NCI-H524 treated with DMSO at 0.1 percent for 48 hours (cell line): Measurements from ENCODE around the gene DYRK4.

Experiments used
- DNase-seq: peaks from one replicate; lab custom pipeline; 2025; lab: John Stamatoyannopoulos, UW

Gene DYRK4

DNA sequence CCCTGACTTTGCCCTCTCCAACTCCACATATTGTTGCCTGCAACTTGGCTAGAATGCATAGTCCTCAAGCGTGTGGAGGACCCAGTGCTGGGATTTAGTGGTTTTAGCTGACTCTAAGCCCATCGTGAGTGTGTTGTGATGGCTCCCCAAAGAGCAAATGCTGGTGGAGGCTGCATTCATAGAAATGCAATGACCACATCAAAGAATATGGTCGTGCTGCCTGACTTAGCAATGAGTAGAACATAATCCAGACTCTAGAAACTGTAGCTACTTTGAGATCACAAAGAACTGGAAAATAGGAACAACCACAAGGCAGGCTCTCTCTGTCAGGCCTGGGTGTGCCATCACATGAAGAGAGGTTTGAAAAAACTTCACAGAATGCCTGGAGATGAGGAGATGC lies 1.3 kb downstream of the DYRK4 start:
- no peak for DNase-seq

DNA sequence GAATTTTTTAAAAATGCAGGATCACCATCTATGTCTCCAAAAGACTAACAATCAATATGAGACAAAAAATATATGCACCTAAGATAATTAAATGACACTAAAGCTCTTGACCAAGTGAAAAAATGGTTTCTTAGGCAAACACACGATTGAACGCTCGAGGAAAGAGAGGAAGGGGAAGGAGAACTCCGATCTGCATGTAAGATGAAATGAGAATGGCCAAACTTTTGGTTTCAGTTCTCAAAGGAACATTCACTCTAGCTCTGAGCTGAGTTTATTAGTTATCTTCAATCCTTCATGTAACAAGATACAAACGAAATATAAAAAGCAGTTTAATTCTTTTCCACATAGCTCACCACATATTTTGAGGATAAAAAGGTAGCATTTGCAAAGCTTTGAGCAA lies 2.8 kb downstream of the DYRK4 start:
- DNase-seq = no peak

DNA sequence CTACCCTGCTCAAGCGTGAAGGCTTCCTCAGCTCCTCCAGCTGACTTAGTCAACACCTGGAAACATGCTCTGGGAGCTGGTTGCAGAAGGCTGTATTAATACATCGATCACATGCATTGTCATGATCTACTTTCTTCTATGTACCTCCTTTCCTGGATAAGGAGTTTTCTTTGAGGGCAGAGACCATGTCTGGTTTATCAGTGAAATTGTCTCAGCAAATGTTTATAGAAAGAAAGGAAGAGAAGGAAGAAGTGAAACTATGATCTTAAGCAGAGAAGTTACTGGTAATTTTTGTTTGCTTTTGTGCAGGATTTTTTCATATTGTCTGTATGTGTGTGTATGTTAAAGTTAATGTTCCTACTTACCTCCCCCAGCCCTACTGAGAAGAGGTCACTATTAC lies 4.5 kb downstream of the DYRK4 start:
- DNase-seq = no peak

DNA sequence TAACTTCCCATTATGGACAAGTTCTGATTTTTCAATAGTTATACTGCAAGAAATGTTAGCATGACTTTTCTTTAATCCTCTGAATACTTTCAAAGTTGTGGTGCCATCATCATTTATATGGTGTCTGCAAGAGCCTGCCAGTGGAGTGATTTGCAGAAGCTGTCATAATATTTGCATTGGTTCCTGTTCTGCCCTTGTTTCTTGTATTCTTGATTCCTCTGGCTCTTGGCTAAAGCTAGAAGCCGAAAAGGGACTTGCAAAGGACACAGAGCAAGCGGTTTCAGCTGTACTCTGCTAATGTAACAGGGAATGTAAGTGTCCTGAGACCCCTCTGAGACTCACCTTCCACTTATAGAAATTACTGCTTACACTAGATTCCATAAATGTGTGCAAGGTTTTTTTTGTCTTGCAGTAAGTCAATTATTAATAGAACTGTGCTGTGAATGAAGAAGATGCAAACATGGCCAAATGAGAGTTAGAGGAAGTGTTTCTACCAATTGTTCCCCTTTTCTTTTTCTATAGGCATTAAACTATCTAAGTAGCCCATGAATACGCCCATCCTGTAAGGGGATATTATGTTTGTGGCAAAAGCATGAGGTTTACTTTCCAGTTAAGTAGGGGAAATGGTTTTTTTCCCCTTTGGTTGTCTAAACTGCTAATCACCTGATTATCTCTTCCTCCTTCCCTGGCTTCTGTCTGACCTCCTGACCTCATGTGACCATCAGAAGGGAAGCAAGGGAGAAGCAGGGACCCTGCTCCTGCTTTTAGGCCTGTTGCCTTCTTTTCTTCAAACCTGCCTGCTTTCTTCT lies 5.3 kb downstream of the DYRK4 start:
- no peak for DNase-seq

DNA sequence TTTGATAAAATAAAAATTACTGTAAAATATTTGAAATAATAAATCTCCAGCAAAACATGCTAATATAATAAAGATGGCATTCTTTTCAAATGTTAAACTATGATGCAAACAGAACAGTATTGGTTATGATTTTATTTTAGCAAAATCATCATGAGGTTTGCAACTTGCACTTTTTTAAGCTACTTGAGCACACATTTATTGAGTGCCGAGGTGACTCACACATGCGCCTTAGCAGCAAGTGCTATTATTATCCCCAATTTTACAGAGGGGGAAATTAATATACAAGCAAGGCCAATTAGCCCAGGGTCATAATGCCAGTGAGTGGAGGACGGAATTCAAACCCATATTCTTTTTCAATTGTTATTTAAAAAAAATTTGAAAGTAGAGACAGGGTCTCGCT lies 7.3 kb downstream of the DYRK4 start:
- no peak for DNase-seq

DNA sequence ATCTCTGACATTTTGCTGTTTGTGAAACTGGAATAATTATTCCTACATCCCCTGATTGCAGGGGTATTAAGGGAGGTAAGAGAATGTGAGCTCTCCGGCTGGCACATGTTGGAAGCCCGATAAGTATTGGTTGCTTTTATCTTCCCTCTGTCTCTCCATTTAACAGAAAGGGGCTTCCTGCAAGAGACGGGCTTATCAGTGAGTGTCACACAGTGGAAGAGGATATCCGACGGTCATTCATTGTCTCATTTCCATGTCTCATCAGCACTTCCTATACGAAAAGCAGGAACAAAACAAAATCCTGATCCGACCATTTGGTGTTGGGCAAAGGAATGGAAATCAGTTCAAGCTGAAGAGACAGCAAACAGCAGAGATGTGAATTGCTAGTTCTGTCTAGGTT lies 10.7 kb downstream of the DYRK4 start:
- DNase-seq = no peak

DNA sequence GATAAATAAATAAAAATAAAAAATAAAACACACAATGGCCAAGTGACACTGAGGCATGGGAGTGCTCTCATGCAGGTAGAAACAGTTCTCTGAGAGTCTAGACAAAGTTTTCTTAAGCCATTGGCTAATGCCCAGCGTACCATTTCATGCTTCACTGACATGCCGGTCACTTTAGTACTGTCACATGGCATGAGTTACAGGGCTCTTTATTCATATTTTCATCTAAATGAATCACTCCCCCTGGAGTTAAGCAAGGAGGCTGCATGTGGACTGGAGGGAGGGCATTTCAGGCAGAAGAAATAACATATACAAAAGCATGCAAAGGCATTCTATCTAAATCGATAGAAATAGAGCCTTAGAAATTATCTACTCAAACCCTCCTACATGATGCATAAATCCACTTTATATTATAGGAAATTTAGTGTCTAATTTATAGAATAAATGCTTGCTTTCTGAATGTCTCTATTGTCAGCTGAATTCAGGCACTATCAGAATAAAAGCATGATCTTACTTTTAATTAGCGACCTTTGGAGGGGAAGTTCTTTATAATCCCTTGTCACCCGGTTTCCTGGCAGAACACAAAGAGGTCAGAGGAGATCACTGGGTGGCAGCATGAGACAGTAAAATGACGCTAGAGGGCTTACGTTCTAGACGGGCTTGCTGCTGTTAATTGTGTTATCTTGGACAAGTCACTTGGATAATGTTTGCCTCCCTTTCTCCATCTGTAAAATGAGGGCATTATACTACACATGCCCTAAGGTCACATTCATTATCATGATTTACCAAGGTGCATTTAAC lies 17.5 kb downstream of the DYRK4 start:
- DNase-seq = no peak

DNA sequence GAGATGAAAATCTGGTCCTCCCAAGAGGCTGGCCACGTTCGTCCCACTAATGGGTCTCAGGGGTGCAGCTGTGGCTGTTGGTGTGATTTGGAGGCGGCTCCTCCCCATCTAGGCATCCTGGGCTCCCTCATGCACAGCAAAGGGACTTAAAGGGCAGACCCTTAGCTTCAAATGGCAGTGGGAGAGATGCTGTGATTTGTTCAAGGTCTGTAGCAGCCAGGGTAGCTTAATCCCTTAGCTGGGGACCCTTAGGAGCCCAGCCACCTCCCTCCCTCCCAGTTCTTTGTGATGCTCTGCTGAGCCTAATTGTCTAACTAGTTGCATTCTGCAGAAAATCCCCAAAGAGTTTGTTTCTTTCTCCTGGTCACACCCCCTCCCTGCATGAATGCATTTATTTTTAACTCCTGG lies 18.3 kb downstream of the DYRK4 start:
- no peak for DNase-seq

DNA sequence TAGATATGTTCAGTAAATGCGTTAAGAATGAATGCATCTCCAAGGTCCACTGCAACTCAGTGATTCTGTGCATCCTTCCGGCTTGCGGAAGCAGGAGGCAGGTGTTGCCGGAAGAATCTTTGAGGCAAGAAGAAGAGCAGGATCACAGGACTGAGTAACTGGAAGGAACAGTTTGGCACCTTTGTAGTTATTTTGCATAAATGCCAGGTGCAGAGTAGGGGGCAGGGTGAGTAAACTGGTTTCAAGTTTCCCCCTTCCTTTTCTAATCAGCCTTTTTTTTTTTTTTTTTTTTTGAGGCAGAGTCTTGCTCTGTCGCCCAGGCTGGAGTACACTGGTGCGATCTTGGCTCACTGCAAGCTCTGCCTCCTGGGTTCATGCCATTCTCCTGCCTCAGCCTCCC lies 22.3 kb downstream of the DYRK4 start:
- DNase-seq = no peak

DNA sequence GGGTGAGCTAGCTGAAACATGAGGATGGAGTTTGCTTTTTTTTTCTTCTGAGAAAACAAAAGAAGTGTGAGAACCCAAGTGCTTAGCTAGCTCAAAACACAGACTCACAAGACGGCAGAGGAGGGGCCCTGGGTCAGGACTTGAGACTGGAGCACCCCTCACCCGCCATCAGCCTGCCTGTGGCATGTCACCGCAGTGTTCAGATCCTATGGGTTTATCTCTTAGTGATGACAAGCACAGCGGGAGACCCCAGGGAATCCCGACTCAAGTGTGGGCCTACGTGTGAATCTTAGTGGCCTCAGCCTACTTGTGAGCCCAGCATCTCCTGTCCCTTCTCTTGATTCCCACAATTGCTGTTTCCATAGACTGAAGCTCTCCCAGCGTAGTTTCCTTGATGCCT lies 22.9 kb downstream of the DYRK4 start:
- DNase-seq = no peak

DNA sequence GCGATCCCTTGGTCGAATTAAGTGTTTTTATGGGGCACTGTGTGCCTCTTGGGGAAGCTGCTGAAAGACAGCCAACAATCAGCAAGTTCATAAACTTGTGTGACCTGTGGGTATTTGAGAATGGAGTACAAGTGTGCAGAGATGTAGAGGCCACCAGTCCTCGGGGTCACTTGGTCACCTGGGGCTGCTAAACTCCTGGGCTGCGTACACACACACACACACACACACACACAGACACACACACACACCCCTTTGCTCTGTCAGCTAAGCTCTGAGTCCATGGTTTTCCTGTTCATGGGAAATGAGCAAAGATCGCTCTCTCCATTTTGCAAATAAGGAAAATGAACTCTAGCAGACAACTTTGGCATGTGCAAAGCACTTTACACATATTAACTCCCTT lies 24.5 kb downstream of the DYRK4 start:
- DNase-seq = no peak

DNA sequence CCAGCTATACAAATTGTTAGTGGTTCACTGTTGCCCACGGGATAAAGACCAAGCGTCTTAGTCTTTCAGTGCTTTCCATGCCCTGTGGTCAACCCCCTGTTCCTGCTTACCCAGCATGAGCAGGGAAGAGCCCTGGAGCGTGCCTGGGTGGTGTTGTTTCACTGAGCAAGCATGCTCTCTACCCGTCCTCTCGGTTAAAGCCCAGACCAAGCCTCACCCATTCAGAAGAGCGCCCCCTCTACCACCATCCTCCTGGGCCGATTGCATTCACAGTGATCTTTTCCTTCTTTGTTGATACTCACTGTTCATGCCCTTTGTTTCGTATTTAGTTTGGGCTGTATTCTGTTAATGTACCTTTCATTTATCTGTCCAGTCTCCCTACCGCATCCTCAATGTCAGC lies 25.1 kb downstream of the DYRK4 start:
- DNase-seq = no peak

DNA sequence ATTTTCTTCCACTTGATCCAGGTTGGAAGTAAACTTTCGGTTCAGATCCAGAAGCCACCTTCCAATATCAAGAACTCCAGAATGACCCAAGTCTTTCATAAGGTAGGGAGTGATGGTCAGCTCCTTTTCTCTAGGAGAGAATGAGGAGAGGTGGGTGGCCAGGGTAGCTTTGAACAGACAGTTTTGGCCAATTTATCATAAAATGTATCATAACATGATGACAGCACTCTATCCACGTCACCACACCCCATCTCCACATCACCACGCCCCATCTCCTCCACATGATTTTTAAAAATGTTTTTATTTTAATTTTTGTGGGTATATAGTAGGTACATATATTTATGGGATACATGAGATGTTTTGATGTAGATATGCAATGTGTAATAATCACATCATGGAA lies 26.9 kb downstream of the DYRK4 start:
- no peak for DNase-seq

DNA sequence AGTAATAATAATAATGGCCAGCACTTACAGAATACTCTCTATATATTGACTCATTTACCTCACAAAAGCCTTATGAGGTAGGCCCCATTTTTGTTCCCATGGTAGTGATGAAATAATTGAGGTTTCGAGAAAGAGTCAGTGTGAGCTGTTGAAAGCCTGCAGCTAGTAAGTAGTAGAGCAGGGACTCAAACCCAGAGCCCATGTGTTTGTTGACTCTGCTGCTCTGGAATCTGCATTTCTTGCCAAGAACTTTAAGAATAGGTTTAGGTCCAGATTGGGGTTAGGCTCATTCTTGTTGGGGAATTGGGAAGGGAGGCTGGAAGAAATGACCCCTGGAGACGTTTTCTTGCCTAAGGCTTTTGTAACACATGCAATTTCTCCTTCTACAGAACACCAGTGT lies 27.9 kb downstream of the DYRK4 start:
- no peak for DNase-seq

DNA sequence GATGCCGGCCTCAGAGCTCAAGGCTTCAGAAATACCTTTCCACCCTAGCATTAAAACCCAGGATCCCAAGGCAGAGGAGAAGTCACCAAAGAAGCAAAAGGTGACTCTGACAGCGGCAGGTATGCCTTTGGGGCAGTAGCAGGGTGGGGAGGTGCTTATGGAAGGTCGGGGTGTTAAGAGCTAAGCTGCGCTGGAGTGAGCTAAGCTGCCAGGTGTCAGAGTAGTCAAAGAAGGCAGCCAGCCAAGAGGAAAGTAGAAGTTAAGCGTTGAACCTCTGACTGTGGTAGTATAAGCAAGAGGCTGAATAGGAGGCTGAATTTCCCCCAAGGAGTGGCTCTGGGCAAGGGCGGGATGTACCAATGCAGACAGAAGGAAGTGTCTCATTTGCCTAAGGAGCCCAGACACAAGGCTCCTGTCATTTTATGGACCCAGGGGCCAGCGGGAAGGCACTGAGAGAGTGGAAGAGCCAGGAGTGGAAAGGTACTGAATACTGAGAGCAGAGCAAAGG lies 29.2 kb downstream of the DYRK4 start:
- DNase-seq = no peak

DNA sequence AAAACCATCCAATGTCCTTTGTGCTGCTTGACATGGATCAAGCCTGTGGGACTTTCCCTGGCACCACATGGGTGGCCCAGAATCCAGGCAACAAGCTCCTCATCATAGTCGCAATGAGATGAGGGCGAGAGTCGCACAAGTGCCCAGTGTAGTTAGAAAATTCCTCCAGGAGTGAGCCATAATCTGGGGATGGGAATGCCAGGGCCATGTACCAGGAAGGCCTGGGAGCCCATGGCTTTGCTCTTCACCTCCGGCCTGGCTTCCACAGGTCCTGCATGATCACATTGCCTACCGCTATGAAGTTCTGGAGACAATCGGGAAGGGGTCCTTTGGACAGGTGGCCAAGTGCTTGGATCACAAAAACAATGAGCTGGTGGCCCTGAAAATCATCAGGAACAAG lies 33.9 kb downstream of the DYRK4 start:
- DNase-seq = no peak

DNA sequence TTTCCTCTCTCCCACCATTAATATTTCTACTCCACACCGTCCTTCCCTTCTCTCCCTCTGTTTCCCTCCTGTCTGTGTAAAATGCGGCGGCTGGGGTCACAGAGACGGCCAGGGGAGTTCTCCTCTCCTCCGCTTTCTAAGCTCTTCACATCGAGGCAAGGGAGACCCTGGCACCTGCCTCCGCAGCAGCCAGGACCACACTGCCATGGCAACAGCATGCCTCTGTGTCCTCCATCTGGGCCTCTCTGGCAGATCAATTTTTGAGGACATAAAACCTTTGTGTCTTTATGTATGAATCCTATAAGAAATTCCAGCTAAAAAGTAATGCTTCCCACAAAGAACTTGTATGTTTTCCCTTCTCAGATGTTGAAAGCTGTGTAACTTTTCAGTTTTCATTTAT lies 41.4 kb downstream of the DYRK4 start:
- no peak for DNase-seq

DNA sequence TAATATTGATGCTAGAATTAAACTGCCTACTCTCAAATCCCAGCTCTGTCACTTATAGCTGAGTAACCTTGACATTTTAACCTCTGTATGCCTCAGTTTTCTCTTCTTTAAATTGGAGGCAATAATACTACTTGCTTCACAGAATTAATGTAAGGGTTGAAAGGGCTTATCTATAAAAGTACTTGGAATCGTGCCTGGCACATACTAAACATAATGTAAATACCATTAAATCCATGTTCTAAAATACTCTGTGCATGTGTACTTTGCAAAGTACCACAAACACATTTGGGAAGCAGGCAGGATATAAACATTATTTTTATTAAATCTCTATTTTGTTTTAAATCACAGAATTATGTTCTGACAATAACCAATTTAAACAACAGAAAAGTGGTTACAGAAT lies 41.9 kb downstream of the DYRK4 start:
- no peak for DNase-seq

DNA sequence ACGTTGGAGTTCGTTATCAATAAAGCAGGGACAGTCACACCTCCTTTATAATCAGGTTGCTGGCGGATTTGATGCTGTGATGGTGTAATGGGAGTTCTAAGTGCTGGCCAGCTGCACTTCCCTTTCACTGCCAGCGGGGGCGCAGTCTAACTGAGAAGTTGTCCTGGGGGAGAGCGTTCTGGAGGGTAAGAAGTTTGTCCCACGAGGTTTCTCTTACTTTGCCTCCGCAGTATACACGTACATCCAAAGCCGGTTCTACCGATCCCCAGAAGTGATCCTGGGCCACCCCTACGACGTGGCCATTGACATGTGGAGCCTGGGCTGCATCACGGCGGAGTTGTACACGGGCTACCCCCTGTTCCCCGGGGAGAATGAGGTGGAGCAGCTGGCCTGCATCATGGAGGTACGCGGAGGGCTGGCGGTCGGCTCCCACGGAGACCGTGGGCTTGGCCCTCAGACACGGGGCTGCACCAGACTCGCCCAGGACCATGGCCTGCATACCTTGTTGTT lies 42.7 kb downstream of the DYRK4 start:
- DNase-seq = peak; percentile 13

DNA sequence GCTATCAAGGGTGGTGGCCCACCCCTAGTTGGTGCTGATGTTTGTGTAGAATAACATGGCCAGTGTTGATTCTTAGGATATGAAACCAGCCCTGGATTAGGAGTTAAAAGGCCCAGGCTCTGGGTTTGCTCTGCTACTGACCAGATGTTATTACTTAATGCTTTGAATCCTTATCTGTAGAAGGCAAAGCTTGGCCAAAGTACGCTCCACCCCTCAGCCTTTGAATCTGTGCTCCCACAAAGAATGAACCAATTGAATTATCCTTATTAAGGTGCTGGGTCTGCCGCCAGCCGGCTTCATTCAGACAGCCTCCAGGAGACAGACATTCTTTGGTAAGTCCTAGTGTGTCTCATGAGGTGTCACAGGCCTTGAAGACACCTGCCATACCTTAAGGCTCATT lies 45.0 kb downstream of the DYRK4 start:
- DNase-seq = no peak

DNA sequence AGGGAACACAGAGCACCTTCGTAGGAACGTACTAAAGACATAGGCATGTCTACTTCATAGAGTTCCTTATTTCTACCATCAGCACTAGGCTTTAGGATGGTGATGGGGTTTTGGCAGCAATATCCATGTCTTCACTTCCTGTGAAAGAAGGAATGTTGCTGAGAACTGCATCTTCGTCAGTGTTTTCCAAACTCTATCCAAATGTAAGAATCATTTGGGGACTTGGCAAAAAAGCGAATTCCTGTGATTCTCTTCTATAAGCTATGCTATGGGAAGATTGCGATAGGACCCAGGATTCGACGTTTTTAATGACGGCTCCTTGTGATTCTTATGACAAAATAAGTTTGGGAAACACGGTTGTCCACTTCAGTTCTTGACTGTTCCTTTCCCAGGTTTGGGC lies 47.1 kb downstream of the DYRK4 start:
- no peak for DNase-seq

DNA sequence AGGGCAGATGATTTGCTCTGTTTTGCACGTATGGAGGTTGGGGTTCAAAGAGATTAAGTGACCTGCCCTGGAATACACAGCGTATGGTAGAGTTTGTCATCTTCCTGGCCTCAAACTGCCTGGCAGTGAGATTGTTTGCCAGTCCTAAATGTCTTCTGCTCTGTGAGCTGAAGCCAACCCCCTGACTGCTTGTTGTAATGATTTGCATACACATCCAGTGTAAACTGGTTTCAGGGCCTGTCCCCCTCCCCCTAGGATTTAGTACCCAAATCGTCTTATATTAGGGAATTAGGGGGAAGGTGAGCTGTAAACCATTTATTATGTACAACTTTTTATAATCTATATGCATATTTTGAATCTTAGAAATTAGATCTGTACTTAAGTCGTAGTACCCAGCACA lies 48.5 kb downstream of the DYRK4 start:
- no peak for DNase-seq

DNA sequence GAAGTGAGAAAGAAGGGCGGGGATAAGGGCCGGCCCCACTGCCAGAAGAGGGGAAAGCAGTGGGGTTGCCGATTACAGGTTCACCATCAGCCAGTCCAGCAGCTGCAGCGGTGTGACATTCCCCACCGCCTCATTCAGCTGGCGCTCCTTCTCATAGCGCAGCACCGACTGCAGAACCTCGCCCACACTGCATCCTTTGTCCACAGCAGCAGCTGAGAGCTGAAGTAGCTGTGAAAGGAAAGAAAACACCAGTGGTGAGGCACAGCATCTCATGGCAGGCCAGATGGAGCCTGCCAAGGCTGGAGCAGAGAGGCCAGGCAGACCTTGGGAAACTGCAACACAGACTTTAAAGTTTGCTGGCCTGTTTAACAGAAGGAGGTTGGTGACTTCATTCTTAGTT lies 53.7 kb downstream of the DYRK4 start:
- DNase-seq = no peak
